Measurements from ENCODE around the gene PHF10. TPM values are rescaled to one million over a fixed set of nuclear protein-coding genes. Genes with fewer than 3 reads are reported as not detected.
A peak's percentile ranks its signal among the peaks of the same experiment; 100 is the strongest.

Gene PHF10
- total and polyA plus RNA-seq, 2 experiments from 2014 or later = 5.9 to 10.7 TPM

GRCh38 chr6:169695131-169695530 lies 29.2 kb downstream of the PHF10 start:
- H3K9me3 ChIP-seq (ENCODE audit: low read depth) = no peaks in the 10 kb centered on the region
- no peaks in the 10 kb centered on the region for H3K36me3 ChIP-seq (ENCODE audit: low read depth)
- H3K9me2 ChIP-seq (ENCODE audit: insufficient read depth) = no peaks in the 10 kb centered on the region
- no peaks in the 10 kb centered on the region for H3F3A ChIP-seq (ENCODE audit: insufficient read depth)
- no peak overlapping the region for H3K27ac ChIP-seq
- H3K9ac ChIP-seq = no peak overlapping the region
- no peak overlapping the region for H2AFZ ChIP-seq
- in situ Hi-C loops (cut with MboI) = no loop called here
- TF ChIP-seq EZH2 (IDR thresholded peaks at IDR 0.05; ENCODE audit: insufficient read depth, poor library complexity, severe bottlenecking) = no peak
- TF ChIP-seq EZH2phosphoT487 (IDR thresholded peaks at IDR 0.05; ENCODE audit: insufficient read depth, low read depth) = no peak
- DNase-seq = no peak
- no peaks in the 10 kb centered on the region for H4K20me1 ChIP-seq (ENCODE audit: insufficient read depth)
- H3K4me2 ChIP-seq (ENCODE audit: unreplicated experiment) = no peak overlapping the region
- H3K79me2 ChIP-seq (ENCODE audit: insufficient read depth) = peaks cover 35% of the 10 kb centered on the region
- H3K27me3 ChIP-seq (replicated peaks; ENCODE audit: insufficient read depth) = no peaks in the 10 kb centered on the region
- H3K4me1 ChIP-seq (ENCODE audit: insufficient read depth) = no peaks in the 10 kb centered on the region; the same call in 1 of the 2 replicates
- H3K4me3 ChIP-seq = no peak overlapping the region
- WGBS, 2 experiments (ENCODE audit: low coverage in 1 of 2, low lambda C conversion rate in 2 of 2, missing lambda C conversion rate in 2 of 2) = 77 to 83% methylated on average over 5 of the region's 5 CpGs

DNA sequence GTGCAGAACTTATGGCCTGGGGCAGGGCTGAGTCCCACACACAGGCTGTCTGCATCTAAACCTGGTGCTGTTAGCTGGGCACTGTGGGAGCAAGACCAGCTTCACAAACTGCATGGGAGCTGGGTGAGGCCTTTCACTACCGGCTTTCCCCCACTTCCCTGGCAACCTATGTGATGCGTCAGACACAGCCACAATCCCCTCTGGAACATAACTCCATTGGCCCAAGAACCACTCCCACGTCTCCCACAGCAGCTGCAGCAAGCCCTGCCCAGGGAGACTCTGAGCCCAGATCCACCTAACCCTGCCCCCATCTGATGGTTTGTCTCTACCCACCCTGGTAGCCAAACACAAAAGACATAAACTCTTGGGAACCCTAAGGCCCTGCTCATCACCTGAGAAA lies 31.8 kb downstream of the PHF10 start:
- H3K4me3 ChIP-seq = no peak overlapping the region
- in situ Hi-C loops (cut with MboI) = no loop called here
- no peaks in the 10 kb centered on the region for H3K9me3 ChIP-seq (ENCODE audit: low read depth)
- no peak overlapping the region for H2AFZ ChIP-seq
- no peak overlapping the region for H3K4me2 ChIP-seq (ENCODE audit: unreplicated experiment)
- no peak for DNase-seq
- 81 to 90% methylated on average over 3 of the region's 3 CpGs for WGBS, 2 experiments (ENCODE audit: low coverage in 1 of 2, low lambda C conversion rate in 2 of 2, missing lambda C conversion rate in 2 of 2)
- H4K20me1 ChIP-seq (ENCODE audit: insufficient read depth) = no peaks in the 10 kb centered on the region
- H3K4me1 ChIP-seq (ENCODE audit: insufficient read depth) = peaks cover 3% of the 10 kb centered on the region; the same call in 1 of the 2 replicates
- H3K9me2 ChIP-seq (ENCODE audit: insufficient read depth) = no peaks in the 10 kb centered on the region
- H3K79me2 ChIP-seq (ENCODE audit: insufficient read depth) = peaks cover 18% of the 10 kb centered on the region; the same call in 1 of the 2 replicates
- H3K36me3 ChIP-seq (ENCODE audit: low read depth) = peaks cover 8% of the 10 kb centered on the region; the same call in 1 of the 2 replicates
- no peak overlapping the region for H3K9ac ChIP-seq
- H3K27me3 ChIP-seq (replicated peaks; ENCODE audit: insufficient read depth) = no peaks in the 10 kb centered on the region
- no peak overlapping the region for H3K27ac ChIP-seq
- TF ChIP-seq EZH2phosphoT487 (IDR thresholded peaks at IDR 0.05; ENCODE audit: insufficient read depth, low read depth) (no peak), EZH2 (IDR thresholded peaks at IDR 0.05; ENCODE audit: insufficient read depth, poor library complexity, severe bottlenecking) (no peak)
- 0 out of 2 replicates have a peak, but pooled peaks cover 10% of the 10 kb centered on the region for H3F3A ChIP-seq (ENCODE audit: insufficient read depth)

DNA sequence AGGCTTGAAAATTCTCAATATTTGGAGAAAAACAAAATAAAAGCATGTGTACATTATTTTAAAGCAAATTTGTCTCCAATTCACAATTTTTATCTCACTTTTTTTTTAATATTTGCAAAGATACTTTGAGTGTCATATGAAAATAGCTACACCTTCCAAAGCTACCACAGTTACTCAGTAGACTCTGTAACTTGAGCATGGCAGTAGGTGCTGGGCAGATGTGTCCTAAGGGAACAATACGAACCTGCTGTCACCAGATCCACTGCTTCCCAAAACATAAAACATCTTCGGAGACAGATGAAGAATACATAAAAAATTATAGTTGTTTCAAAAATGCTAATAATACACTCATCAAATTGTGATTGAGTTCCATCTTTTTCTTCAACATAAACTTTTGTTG lies 33.0 kb downstream of the PHF10 start:
- Histone ChIP-seq H3K9me2 (ENCODE audit: insufficient read depth) (no peaks in the 10 kb centered on the region), H3K27me3 (replicated peaks; ENCODE audit: insufficient read depth) (no peaks in the 10 kb centered on the region), H3K9me3 (ENCODE audit: low read depth) (no peaks in the 10 kb centered on the region), H3K9ac (no peak overlapping the region), H2AFZ (no peak overlapping the region), H3K4me1 (ENCODE audit: insufficient read depth) (peaks cover 3% of the 10 kb centered on the region; the same call in 1 of the 2 replicates), H3K4me3 (no peak overlapping the region), H4K20me1 (ENCODE audit: insufficient read depth) (no peaks in the 10 kb centered on the region), H3K36me3 (ENCODE audit: low read depth) (peaks cover 19% of the 10 kb centered on the region; the same call in 1 of the 2 replicates), H3K27ac (no peak overlapping the region), H3F3A (ENCODE audit: insufficient read depth) (0 out of 2 replicates have a peak, but pooled peaks cover 10% of the 10 kb centered on the region), H3K4me2 (ENCODE audit: unreplicated experiment) (no peak overlapping the region), H3K79me2 (ENCODE audit: insufficient read depth) (peaks cover 13% of the 10 kb centered on the region; the same call in 1 of the 2 replicates)
- DNase-seq = no peak
- 93 to 96% methylated on average over 2 of the region's 2 CpGs for WGBS, 2 experiments (ENCODE audit: low coverage in 1 of 2, low lambda C conversion rate in 2 of 2, missing lambda C conversion rate in 2 of 2)
- TF ChIP-seq EZH2 (IDR thresholded peaks at IDR 0.05; ENCODE audit: insufficient read depth, poor library complexity, severe bottlenecking) = no peak
- no peak for TF ChIP-seq EZH2phosphoT487 (IDR thresholded peaks at IDR 0.05; ENCODE audit: insufficient read depth, low read depth)
- in situ Hi-C loops (cut with MboI) = no loop called here

- Histone ChIP-seq H3K36me3 (ENCODE audit: low read depth) (peaks cover 25% of the 10 kb centered on the region), H3K4me1 (ENCODE audit: insufficient read depth) (peaks cover 3% of the 10 kb centered on the region; the same call in 1 of the 2 replicates), H3K9me2 (ENCODE audit: insufficient read depth) (no peaks in the 10 kb centered on the region), H2AFZ (no peak overlapping the region), H3K4me3 (no peak overlapping the region), H3K79me2 (ENCODE audit: insufficient read depth) (peaks cover 13% of the 10 kb centered on the region; the same call in 1 of the 2 replicates), H3K9me3 (ENCODE audit: low read depth) (peaks cover 6% of the 10 kb centered on the region), H3K9ac (no peak overlapping the region), H3F3A (ENCODE audit: insufficient read depth) (0 out of 2 replicates have a peak, but pooled peaks cover 10% of the 10 kb centered on the region), H3K27me3 (replicated peaks; ENCODE audit: insufficient read depth) (no peaks in the 10 kb centered on the region), H4K20me1 (ENCODE audit: insufficient read depth) (no peaks in the 10 kb centered on the region), H3K27ac (peak overlapping the region; percentile 34), H3K4me2 (ENCODE audit: unreplicated experiment) (no peak overlapping the region)
- TF ChIP-seq EZH2 (IDR thresholded peaks at IDR 0.05; ENCODE audit: insufficient read depth, poor library complexity, severe bottlenecking) = no peak
- 58 to 72% methylated on average over 6 of the region's 6 CpGs for WGBS, 2 experiments (ENCODE audit: low coverage in 1 of 2, low lambda C conversion rate in 2 of 2, missing lambda C conversion rate in 2 of 2)
- in situ Hi-C loops (cut with MboI) = no loop called here
- peak; percentile 71 for DNase-seq
Observed at GRCh38 chr6:169689287-169689686, 35.0 kb downstream of the PHF10 start.

Measured in GM23248 (cell line).